Ishikawa (cell line): ENCODE data around the gene LAYN.

ENCODE experiments used
- CEBPB ChIP-seq: IDR thresholded peaks from 2 replicates; pipeline ENCODE4 v1.6.1; 2012
- CREB1 ChIP-seq: IDR thresholded peaks from 2 replicates; pipeline ENCODE4 v1.6.1; 2012; ENCODE audit warnings: low read depth
- EGR1 ChIP-seq: IDR thresholded peaks from 2 replicates; pipeline ENCODE4 v1.6.1; 2012
- EP300 ChIP-seq: IDR thresholded peaks from 2 replicates; pipeline ENCODE4 v1.6.1; 2012; ENCODE audit warnings: borderline replicate concordance
- FOXM1 ChIP-seq: IDR thresholded peaks from 2 replicates; pipeline ENCODE4 v1.6.1; 2012; ENCODE audit warnings: low read depth, borderline replicate concordance
- NFIC ChIP-seq: IDR thresholded peaks from 2 replicates; pipeline ENCODE4 v1.6.1; 2012
- RAD21 ChIP-seq: IDR thresholded peaks from 2 replicates; pipeline ENCODE4 v1.6.1; 2012; ENCODE audit warnings: low read depth
- TAF1 ChIP-seq: IDR thresholded peaks from 2 replicates; pipeline ENCODE4 v1.6.1; 2012; ENCODE audit warnings: low read depth, mild to moderate bottlenecking
- TCF12 ChIP-seq: IDR thresholded peaks from 2 replicates; pipeline ENCODE4 v1.6.1; 2012; ENCODE audit warnings: low read depth
- TEAD4 ChIP-seq: IDR thresholded peaks from 2 replicates; pipeline ENCODE4 v1.6.1; 2012
- YY1 ChIP-seq: IDR thresholded peaks from 2 replicates; pipeline ENCODE4 v1.6.1; 2012; ENCODE audit warnings: low read depth
- ZBTB7A ChIP-seq: IDR thresholded peaks from 2 replicates; pipeline ENCODE4 v1.6.1; 2012; ENCODE audit warnings: low read depth
- TF ChIP-seq, protein P1 (sequence below): IDR thresholded peaks from 2 replicates; pipeline ENCODE4 v1.6.1; 2012
- TF ChIP-seq, protein P2 (sequence below): IDR thresholded peaks from 2 replicates; pipeline ENCODE4 v1.6.1; 2012
- TF ChIP-seq, protein P3 (sequence below): IDR thresholded peaks from 2 replicates; pipeline ENCODE4 v1.6.1; 2012; ENCODE audit warnings: low read depth, mild to moderate bottlenecking

The LAYN gene

DNA sequence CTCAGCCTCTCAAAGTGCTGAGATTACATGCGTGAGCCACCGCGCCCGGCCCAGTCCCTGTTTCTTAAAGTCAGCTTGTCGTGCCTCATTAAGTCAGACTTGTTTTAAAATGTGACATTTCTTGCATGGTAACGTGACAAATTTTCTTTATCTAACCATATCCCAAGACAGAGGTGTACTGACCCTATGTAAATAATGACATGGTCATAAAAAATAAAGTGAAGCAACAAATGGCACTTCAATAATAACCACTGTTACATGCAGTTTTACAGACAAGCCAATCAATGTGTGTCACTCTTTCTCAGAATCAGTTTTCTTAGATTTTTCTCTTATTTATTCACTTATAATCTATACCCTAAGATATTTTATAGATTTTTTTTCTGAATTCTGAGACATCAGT, 35.2 kb downstream of the LAYN start:
- TF ChIP-seq ZBTB7A (no peak), EGR1 (no peak), TAF1 (no peak), NFIC (no peak), CEBPB (no peak), EP300 (no peak), RAD21 (no peak), TEAD4 (no peak), CREB1 (no peak), YY1 (no peak), FOXM1 (no peak), TCF12 (no peak)
- TF ChIP-seq, protein P1, sequence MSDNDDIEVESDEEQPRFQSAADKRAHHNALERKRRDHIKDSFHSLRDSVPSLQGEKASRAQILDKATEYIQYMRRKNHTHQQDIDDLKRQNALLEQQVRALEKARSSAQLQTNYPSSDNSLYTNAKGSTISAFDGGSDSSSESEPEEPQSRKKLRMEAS: no peak
- TF ChIP-seq, protein P2, sequence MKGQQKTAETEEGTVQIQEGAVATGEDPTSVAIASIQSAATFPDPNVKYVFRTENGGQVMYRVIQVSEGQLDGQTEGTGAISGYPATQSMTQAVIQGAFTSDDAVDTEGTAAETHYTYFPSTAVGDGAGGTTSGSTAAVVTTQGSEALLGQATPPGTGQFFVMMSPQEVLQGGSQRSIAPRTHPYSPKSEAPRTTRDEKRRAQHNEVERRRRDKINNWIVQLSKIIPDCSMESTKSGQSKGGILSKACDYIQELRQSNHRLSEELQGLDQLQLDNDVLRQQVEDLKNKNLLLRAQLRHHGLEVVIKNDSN: no peak
- TF ChIP-seq, protein P3, sequence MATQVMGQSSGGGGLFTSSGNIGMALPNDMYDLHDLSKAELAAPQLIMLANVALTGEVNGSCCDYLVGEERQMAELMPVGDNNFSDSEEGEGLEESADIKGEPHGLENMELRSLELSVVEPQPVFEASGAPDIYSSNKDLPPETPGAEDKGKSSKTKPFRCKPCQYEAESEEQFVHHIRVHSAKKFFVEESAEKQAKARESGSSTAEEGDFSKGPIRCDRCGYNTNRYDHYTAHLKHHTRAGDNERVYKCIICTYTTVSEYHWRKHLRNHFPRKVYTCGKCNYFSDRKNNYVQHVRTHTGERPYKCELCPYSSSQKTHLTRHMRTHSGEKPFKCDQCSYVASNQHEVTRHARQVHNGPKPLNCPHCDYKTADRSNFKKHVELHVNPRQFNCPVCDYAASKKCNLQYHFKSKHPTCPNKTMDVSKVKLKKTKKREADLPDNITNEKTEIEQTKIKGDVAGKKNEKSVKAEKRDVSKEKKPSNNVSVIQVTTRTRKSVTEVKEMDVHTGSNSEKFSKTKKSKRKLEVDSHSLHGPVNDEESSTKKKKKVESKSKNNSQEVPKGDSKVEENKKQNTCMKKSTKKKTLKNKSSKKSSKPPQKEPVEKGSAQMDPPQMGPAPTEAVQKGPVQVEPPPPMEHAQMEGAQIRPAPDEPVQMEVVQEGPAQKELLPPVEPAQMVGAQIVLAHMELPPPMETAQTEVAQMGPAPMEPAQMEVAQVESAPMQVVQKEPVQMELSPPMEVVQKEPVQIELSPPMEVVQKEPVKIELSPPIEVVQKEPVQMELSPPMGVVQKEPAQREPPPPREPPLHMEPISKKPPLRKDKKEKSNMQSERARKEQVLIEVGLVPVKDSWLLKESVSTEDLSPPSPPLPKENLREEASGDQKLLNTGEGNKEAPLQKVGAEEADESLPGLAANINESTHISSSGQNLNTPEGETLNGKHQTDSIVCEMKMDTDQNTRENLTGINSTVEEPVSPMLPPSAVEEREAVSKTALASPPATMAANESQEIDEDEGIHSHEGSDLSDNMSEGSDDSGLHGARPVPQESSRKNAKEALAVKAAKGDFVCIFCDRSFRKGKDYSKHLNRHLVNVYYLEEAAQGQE: no peak

DNA sequence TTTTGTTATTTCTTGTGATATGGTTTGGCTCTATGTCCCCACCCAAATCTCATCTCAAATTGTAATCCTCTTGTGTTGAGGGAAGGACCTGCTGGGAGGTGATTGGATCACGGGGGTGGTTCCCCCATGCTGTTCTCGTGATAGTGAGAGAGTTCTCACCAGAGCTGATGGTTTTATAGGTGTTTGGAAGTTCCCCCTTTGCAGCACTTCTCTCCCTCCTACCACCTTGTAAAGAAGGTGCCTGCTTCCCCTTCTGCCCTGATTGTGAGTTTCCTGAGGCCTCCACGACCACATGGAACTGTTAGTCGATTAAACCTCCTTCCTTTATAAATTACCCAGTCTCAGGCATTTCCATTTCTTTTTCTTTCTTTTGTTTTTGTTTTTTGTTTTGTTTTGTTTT, 37.3 kb downstream of the LAYN start:
- TF ChIP-seq, protein P1: no peak
- TF ChIP-seq FOXM1 (no peak), RAD21 (no peak), CREB1 (no peak), TCF12 (no peak)

DNA sequence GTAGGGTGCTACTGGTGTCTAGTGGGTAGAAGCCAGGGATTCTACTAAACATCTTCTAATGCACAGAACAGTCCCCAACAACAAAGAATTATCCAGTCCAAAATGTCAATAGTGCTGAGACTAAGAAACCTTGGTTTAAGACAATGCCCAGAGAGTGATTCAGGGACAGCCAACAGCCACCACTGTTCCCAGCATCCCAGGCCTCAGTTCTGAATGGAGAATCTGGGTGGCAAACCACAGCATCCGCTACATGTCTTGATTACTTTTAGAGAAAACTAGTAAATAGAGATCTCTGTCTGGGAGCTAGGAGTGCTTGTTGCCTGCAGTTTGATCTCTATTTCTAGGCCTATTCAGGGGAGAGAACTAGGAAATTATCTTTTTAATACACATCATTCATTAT, 40.8 kb downstream of the LAYN start:
- TF ChIP-seq FOXM1: no peak
- TF ChIP-seq, protein P1: no peak
- no peak for TF ChIP-seq TCF12
- TF ChIP-seq YY1: no peak
- TF ChIP-seq NFIC: no peak
- TF ChIP-seq, protein P3: no peak
- no peak for TF ChIP-seq RAD21
- no peak for TF ChIP-seq EP300
- no peak for TF ChIP-seq TAF1
- no peak for TF ChIP-seq EGR1
- no peak for TF ChIP-seq CEBPB

DNA sequence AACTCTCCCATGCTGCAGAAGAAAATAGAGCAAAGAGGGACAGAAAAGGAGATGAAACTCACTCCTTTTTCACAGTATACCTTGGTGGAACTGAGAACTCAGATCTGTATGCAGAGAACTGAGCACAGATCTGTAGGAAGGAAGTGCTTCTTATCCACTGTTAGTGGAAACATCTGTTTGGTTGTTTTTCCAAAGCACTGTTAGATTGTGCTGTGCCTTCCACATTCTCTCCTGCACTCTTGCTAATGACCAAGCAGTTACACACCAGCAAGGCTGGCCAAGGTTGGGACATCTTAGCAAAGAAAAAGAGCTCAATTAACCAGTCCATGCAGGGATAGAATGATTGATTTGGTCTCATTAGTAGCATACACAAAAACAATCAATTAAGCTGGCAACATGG, 41.6 kb downstream of the LAYN start:
- no peak for TF ChIP-seq EGR1
- no peak for TF ChIP-seq TAF1
- no peak for TF ChIP-seq YY1
- no peak for TF ChIP-seq RAD21
- no peak for TF ChIP-seq TCF12
- TF ChIP-seq, protein P1: no peak
- no peak for TF ChIP-seq FOXM1
- TF ChIP-seq CEBPB: no peak
- no peak for TF ChIP-seq TEAD4
- TF ChIP-seq CREB1: no peak
- TF ChIP-seq NFIC: no peak
- no peak for TF ChIP-seq EP300
- TF ChIP-seq, protein P3: no peak
- TF ChIP-seq, protein P2: no peak

DNA sequence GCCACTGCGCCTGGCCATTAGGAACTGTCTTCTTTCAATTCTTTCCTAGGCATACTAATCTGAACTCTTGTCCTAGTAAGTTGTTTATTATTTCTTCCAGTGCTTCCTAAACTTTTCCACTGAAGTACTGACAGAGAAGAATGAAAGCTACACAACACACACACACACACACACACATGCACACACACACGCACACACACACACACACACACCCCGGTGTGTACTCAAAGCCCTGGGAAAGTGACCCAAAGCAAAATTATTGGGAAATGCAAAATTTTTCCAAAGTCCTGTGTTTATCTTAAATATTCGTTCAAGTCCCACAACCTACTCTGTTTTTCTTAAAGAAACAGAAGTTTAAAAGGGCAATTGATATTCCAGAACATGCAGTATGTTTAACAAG, 42.4 kb downstream of the LAYN start:
- TF ChIP-seq, protein P2: no peak
- TF ChIP-seq NFIC: no peak
